ENCODE results near the gene NBDY.

NBDY gene

DNA sequence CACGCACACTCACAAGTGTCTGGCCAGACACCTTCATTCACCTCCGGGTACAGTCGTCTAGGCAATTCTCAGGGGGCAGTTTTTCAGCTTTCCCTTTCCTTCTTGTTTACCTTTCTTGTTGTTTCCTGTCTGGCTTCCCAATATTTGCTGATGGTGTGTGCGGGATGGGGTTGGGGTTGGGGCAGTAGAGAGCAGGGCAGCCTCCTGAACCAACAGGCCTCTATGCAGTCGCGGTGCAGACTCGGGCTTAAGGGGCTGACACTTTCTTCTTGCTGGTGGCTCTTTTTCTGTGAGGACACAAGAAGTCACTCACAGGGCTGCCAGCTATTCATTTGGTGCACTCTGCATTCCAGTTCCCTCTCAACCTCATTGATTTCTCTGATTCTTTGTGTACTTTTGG is 56.4 kb downstream of the NBDY start:
- DNase-seq (ENCODE audit: low read depth in 2 of 2) = no peak

DNA sequence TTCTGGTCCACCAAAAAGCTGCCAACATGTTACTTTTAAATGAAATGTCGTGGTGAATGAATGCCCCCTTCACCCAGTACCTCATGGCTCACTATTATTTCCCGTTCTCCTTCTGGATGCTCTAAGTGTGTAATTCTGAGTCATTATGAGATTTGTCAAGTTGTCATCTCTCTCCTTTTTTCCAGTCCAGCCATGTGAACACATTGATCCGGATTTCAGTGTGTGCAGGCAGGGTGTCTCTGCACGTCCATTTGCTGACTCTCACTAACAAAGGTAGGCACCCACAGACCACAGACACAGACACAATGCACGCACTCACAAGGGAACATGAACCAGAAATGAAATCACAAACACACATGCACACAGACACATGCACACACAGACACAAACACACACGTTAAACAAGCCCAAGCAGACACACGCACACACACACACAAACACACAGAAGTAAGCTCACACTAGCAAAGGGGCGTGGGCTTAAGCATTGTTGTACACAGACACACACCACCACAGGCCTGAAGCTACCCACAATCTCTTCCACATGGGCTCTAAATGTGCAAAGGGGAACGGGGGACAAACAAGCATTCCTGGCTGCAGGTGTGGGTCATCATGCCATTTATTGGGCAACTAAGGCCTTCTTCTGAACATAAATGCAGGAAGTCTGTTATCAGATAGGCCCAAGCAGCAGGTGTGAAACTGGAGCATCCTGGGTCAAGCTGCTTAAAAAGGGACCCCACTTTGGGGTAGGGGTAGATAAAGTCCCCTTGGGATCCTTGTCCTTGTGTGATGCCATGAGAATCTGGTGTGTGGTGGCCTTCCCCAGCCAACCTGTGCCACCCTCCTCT is 58.1 kb downstream of the NBDY start:
- DNase-seq (ENCODE audit: low read depth in 2 of 2) = no peak

DNA sequence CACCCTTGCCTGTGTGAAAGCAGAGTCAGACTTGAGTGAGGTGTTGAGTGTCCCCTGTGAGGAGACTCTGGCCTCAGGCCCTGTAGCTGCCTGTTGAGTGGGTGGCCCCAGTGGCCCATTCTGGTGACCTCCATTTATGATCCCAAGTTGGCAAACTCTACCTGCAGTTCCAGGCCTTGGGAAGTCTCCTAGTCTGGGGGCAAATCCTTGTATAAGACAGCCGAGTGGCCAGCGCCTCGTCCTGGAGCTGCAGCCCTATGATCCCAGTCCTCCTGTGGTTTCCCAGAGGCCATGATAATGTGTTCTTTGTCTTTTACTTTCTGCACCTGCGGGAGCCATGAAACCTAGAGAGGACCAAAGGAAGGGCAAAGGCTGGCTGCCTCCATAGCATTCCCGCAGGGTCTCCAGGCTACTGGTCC is 58.7 kb downstream of the NBDY start:
- DNase-seq (ENCODE audit: low read depth in 2 of 2) = no peak

DNA sequence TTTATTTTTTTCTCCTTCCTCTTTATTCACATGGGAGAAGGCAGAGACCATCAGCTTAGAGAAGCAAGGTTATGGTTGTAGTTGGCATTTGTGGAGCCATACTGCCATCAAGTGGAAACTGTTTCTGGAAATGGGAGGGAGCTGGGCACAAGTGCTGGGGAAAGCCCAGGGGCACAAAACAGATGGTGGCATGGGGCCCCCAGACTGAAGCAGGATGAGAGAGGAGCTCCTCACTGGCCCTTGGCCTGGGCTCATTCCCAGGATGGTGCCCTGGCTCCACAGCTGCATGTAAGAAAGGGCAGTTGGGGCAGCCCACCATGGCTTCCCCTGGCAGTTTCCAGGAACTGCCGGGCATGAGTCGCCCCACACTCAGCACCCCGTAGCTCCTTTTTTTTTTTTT is 59.2 kb downstream of the NBDY start:
- DNase-seq (ENCODE audit: low read depth in 2 of 2) = no peak

DNA sequence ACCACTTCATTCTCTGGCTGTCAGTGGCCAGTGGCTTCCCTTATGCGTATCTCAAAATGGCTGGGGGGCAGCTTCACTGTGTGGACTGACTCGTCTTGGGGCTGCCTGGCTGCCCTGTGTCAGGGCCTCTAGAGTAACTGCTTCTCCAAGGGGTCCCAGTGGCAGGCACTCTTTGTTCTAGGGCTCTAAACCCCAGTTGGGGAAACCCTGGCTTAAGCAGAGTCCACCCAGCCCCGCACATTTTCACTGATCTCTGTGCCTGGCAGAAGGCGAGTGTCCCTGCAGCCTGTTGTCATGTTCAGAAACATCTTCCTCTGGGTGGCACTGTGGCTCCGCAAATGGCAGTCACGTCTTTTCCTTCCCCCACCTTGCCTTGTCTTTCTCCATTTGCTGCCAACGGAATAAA is 59.7 kb downstream of the NBDY start:
- DNase-seq (ENCODE audit: low read depth in 2 of 2) = no peak

DNA sequence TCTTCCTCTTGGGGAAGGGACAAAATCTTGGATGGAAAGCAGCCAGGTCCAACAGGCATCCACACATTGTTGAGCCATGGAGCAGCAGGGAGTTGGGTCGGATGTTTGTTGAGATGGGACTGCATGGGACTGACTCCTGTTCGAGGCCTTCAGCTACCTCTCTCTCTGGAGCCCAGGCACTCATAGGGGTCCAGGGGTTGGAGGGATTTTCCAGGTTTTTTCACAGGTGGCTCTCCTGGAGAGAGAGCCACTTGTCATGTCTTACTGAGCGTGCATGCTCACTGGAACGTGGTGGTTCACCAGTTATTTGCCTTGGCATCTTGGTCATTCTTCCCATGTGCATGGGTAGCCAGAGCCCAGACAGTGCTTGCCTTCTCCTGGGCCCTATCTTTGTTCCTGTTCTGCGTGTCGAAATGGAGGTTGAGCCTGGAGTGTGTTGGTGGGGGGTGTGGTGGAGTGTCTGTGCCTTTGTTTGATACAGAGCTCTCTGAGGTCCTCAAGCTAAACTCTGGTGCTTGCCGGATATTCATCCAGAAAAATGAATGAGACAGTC is 60.6 kb downstream of the NBDY start:
- no peak for DNase-seq (ENCODE audit: low read depth in 2 of 2)

DNA sequence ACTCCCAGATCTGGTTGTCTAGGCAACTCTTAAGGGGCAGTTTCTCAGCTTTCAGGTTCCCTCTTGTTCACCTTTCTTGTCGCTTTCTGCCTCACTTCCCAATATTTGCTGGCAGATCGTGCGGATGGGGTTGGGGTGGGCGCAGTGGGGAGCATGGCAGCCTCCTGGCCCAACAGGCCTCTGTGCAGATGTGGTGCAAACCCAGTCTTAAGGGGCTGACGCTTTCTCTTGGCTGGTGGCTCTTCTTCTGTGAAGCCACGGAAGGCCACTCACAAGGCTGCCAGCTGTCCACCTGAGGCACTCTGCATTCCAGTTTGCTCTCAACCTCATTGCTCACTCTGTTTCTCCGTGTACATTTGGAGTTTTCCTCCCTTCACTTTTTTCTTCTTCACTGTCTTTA is 61.7 kb downstream of the NBDY start:
- no peak for DNase-seq (ENCODE audit: low read depth in 2 of 2)

DNA sequence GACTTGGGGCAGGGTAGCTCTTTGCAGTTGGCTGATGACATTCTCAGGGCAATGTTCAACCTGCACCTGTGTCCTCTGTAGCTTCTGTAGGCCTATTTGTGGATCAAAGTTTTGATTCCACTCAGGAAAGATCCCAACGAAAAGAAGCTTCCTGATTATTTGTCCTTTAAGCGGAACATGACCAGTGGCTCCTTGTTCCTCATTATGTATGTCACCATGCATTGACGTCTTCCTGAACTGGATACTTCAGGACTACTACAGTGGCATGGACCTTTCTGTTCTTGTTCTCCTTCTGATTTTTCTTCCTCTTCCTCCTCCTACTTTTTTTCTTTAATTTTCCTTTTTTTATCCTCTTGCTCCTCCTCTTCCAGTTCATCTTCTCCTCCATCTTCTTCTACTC is 62.4 kb downstream of the NBDY start:
- no peak for DNase-seq (ENCODE audit: low read depth in 2 of 2)

DNA sequence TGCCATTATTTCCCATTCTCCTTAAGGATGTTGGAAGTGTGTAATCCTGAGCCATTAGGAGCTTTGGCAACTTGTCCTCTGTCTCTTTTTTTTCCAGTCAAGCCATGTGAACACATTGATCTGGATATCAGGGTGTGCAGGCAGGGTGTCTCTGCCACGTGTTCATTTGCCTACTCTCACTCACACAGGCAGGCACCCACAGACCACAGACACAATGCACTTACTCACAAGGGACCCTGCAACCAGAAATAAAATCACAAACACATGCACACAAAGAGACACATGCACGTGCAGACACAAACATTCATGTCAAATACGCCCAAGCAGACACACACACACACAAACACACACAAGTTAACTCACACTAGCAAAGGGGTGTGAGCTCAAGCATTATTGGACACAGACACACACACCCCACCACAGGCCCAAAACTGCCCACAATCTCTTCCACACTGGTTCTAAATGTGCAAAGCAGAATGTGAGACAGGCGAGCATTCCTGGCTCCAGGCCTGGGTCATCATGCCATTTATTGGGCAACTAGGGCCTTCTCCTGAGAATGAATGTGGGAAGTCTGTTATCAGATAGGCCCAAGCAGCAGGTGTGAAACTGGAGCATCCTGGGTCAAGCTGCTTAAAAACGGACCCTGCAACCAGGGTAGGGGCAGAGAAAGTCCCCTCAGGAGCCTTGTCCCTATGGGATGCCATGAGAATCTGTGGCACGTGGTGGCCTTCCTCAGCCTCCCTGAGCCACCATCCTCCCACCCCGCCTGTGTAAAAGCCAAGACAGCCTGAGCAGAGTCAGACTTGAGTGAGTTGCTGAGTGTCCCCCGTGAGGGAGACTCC is 63.4 kb downstream of the NBDY start:
- no peak for DNase-seq (ENCODE audit: low read depth in 2 of 2)

DNA sequence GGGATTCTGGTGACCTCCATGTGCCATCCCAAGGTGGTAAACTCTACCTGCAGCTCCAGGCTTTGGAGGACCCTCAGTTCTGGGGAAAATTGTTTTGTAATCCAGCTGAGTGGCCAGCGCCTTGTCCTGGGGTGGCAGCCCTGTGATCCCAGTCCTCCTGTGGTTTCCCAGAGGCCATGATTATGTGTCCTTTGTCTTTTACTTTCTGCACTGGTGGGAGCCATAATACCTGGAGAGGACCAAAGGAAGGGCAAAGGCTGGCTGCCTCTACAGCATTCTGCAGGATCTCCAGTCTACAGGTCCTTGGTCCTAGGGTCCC is 64.0 kb downstream of the NBDY start:
- no peak for DNase-seq (ENCODE audit: low read depth in 2 of 2)

DNA sequence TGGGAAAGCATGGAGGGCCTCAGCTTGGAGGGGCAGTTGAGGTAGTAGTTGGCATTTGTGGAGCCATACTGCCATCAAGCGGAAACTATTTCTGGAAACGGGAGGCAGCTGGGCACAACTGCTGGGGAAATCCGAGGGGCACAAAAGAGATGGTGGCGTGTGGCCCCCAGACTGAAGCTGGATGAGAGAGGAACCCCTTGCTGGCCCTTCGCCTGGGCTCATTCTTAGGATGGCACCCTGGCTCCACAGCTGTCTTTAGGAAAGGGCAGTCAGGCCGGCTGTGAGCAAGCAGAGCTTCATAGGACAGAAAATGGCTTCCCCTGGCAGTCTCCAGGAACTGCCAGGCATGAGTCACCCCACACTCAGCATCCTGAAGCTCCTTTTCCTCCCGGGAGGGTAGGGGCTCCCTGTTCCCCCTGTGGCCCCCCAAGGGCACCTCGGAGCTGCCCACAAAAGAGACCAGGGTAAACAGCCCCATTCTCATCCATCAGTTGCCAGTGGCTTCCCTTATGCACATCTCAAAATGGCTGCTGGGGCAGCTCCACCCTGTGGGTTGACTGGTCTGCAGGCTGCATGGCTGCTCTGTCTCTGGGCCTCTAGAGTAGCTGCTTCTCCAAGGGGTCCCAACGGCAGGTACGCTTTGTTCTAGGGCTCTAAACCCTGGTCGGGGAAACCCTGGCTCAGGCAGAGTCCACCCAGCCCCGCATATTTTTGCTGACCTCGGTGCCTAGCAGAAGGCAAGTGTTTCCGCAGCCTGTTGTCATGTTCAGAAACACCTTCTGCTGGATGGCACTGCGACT is 64.7 kb downstream of the NBDY start:
- no peak for DNase-seq (ENCODE audit: low read depth in 2 of 2)

DNA sequence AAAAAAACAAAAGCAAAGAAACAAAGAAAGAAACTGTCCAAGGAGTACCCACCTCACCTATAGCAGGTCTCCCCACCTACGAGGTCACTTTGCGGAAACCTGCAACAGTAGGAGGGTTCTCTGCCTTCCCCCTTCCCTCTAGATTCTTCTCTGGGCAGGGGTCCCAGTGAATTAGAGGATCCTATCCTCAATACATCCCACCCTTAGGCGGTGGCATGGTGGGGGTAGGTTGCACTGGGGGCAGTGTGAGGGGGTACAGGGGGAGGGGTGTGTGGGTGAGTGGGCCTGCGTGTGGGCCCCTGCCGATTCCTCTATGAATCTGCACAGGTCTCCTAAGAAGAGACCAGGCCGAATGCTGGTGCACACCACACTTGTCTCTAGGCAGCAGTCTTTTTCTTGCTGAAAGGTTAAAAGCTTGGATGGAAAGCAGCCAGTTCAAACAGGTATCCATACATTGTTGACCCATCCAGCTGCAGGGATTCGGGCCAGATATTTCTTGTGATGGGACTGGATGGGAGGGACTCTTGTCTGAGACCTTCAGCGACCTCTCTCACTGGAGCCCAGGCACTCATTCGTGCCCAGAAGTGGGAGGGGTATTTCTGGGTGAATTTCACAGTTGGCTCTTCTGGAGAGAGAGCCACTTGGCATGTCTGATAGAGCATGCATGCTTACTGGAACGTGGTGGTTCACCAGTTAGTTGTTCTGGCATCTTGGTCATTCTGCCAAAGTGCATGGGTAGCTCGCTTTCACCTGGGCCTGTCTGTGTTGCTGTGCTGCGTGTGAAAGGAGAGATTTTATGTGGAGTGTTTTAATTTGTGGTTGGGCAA is 65.6 kb downstream of the NBDY start:
- no peak for DNase-seq (ENCODE audit: low read depth in 2 of 2)

DNA sequence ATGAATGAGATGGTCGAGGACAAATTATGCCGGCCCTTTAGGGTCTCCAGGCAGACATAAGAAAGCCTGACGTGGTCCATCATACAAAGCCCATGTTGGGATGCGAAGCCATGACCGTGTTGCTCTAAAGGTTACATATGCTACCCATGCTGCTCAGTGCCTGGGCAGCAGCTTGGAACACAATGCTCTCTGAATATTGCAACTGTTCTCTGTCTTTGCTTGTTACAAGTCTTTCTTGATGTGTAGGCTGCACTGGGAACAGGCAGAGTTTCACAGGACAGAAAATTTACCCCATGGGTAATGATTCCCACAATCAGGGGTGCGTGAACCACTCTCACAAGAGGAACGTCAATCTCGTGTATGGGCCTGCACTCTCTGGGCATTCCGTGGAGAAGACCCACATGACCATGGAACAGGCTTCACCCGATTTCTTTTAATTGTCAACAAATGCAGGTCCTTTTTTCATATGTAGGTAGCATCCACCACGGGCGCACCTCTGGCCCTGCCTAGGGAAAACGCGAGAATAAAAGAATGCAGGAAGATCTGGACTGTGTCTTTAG is 66.3 kb downstream of the NBDY start:
- no peak for DNase-seq (ENCODE audit: low read depth in 2 of 2)

DNA sequence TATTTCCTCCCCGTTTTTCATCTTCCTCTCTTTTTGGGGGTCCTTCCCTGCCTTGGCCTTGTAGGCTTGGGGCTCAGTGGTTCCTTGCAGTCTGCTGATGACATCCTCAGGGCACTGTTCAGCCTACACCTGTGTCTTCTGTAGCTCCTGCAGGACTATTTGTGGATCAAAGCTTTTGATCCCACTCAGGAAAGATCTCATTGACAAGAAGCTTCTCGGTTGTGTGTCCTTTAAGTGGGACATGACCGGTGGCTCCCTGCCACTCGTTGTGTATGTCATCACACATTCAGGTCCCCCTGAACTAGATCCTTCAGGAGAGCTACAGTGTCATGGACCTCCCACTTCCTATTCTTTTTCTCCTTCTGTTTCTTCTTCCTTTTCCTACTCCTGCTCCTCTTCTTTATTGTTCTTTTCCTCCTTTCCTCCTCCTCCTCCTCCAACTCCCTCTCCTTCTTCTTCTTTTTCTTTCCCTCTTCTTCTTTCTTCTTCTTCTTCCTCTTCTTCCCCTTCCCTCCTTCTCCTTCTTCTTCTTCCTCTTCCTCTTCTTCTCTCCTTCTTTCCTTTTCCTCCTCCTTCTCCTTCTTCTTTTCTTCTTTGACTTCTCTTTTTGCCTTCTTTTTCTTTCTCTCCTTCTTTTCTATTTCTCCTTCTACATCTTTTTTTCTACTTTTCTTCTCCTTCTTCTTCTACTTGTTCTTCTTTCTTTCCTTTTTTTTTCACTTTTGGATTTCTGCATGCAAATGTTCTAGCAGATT is 67.8 kb downstream of the NBDY start:
- no peak for DNase-seq (ENCODE audit: low read depth in 2 of 2)

DNA sequence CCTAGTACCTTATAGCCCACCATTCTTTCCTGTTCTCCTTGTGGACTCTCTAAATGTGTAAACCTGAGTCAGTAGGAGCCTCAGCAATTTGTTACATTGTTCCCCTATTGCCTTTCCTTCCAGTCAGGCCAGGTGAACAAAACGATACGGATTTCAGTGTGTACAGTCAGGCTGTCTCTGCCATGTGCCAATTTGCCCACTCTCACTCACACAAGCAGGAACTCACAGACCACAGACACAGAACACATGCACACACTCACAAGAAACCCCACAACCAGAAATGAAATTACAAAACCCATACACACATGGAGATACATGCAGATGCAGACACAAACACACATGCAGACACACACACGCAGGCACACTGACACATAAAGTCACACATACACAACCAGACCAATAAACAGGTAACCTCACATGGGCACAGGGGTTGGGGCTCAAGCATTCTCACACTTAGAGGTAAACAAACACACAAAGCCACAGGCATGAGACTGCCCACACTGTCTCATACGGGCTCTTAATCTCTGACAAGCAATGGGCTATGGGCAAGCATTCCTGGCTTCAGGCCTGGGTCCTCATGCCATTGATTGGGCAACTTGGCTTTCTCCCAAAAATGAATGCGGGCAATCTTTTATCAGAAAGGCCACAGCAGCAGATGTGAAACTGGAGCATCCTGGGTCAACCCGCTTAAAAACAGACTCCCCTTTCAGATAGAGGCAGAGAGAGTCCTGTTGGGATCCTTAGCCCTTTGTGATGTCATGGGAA is 68.7 kb downstream of the NBDY start:
- DNase-seq (ENCODE audit: low read depth in 2 of 2) = no peak

DNA sequence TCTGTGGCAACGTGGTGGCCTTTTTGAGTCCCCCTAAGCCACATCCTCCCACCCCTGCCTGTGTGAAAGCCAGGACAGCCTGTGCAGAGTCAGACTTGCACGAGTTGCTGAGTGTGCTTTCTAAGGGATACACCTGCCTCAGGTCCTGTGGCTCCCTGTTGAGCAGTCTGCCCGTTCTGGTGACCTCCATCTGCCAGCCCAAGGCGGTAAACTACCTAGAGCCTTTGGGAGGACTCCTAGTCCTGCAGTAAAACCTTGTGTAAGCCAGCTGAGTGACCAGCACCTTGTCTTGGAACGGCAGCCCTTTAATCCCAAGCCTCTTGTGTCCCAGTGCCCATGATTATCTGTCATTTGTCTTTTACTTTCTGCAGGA is 69.3 kb downstream of the NBDY start:
- no peak for DNase-seq (ENCODE audit: low read depth in 2 of 2)

DNA sequence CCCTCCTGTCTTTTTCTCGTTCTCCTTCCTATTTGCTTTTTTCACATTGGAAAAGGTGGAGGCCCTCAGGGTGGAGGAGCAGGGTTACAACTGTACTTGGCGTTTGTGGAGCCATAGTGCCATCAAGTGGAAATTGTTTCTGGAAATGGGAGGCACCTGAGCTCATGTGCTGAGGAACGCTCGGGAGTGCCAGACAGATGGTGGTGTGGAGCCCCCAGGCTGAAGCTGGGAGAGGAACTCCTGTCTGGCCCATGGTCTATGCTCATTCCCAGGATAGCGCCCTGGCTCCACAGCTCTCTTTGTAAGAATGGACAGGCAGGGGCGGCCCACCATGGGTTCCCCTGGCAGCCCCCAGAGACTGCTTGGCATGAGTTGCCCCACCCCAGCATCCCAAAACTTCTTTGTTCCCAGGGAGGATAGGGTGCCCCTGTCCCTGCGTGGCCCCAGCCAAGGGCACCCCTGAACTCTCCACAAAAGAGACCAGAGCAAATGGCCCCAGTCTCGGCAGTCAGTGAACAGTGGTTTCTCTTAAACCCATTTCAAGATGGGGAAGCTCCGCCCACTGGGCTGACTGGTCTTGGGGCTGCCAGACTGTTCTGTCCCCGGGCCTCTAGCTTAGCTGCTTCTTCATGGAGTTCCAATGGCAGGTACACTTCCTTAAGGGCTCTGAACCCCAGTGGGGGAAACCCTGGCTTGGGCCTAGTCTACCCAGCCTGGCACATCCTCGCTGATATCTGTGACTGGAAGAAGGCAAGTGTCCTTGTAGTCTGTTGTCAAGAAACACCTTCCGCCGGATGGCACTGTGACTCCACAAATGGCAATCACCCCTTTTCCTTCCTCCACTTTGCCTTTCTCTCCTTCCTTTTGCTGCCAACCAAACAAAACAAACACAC is 70.1 kb downstream of the NBDY start:
- no peak for DNase-seq (ENCODE audit: low read depth in 2 of 2)

DNA sequence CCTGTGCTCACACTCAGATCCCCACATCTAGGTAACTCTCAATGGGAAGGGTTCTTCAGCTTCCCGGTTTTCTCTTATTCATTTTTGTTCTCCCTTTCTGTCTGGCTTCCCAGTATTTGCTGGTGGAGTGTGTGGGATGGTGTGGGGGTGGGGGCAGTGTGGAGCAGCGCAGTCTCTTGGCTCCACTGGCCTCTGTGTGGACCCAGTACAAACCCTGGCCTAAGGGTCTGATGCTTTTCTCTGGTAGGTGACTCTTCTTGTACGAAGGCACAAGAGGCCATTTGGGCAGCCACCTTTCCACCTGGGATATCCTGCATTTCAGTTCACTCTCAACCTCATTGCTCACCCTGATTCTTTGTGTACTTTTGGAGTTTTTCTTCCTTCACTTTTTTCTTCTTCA is 71.3 kb downstream of the NBDY start:
- no peak for DNase-seq (ENCODE audit: low read depth in 2 of 2)
